A673 (cell line): Measurements from ENCODE around the gene BMP8B.
"Not testable (repeated sequence)": the region's sequence is repeated elsewhere in the genome, so short reads cannot be mapped to it uniquely, and the experiment has no call there.

Experiments
- EZH2 ChIP-seq: fragments of 200-600 bp; sonication (generic); IDR thresholded peaks from 2 replicates; pipeline ENCODE4 v1.6.1; 2017; ENCODE audit warnings: borderline replicate concordance, low read depth, mild to moderate bottlenecking, mixed read lengths, antibody characterized with exemption, low read length; ENCODE audit not compliant: poor library complexity, severe bottlenecking
- TF ChIP-seq, protein P1 (sequence below): fragments of 300-800, 200-600 bp; sonication (generic); conservative IDR thresholded peaks from 2 replicates; pipeline ENCODE4 v1.5.1; 2017; ENCODE audit warnings: low read depth, mild to moderate bottlenecking, antibody characterized with exemption, low read length, moderate library complexity, mixed read lengths

- TF ChIP-seq, protein P1, sequence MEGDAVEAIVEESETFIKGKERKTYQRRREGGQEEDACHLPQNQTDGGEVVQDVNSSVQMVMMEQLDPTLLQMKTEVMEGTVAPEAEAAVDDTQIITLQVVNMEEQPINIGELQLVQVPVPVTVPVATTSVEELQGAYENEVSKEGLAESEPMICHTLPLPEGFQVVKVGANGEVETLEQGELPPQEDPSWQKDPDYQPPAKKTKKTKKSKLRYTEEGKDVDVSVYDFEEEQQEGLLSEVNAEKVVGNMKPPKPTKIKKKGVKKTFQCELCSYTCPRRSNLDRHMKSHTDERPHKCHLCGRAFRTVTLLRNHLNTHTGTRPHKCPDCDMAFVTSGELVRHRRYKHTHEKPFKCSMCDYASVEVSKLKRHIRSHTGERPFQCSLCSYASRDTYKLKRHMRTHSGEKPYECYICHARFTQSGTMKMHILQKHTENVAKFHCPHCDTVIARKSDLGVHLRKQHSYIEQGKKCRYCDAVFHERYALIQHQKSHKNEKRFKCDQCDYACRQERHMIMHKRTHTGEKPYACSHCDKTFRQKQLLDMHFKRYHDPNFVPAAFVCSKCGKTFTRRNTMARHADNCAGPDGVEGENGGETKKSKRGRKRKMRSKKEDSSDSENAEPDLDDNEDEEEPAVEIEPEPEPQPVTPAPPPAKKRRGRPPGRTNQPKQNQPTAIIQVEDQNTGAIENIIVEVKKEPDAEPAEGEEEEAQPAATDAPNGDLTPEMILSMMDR, result not testable (repeated sequence)
- not testable (repeated sequence) for TF ChIP-seq EZH2
Observed at GRCh38 chr1:39798859-39799769, 10.4 kb upstream of the BMP8B start.
